Left lung (tissue), 10 donors: ENCODE data around the gene UNC93A. TPM values are rescaled to one million over a fixed set of nuclear protein-coding genes. Genes with fewer than 3 reads are reported as not detected.

ENCODE experiments used
- ATAC-seq: fragments of 200-7000 bp; cut with Tn5 transposase; one replicate; pipeline ENCODE4 v1.9.1; 2020; ENCODE audit warnings: moderate library complexity
- DNase-seq, 4 donors: peaks; one replicate each; pipeline ENCODE4 v3.0.0-alpha.2; 2013 to 2020
- H3K27ac ChIP-seq, 2 donors: fragments of 200-600 bp; sonication (generic) in 1 of 2; one replicate each; pipeline versions ENCODE4 v1.5.0 to v1.8.0; 2020 to 2021
- H3K27me3 ChIP-seq, 2 donors: fragments of 200-600 bp; sonication (generic) in 1 of 2; one replicate each; pipeline versions ENCODE4 v1.5.0 to v1.8.0; 2020 to 2021
- H3K36me3 ChIP-seq, 2 donors: fragments of 200-600 bp; sonication (generic) in 1 of 2; one replicate each; pipeline versions ENCODE4 v1.5.0 to v1.8.0; 2020 to 2021
- H3K4me1 ChIP-seq, 2 donors: fragments of 200-600 bp; one replicate each; pipeline ENCODE4 v1.8.0; 2021
- H3K4me3 ChIP-seq, 2 donors: fragments of 200-600 bp; sonication (generic) in 1 of 2; one replicate each; pipeline versions ENCODE4 v1.5.0 to v1.8.0; 2020 to 2021; ENCODE audit warnings: mild to moderate bottlenecking in 1 of 2
- H3K9me3 ChIP-seq, 2 donors: fragments of 200-600 bp; sonication (generic) in 1 of 2; one replicate each; pipeline versions ENCODE4 v1.5.0 to v1.8.0; 2020 to 2021
- intact Hi-C, 2 donors: fragments of 100-400 bp; cut with DNase I; formaldehyde crosslinking; loops; one replicate each; pipeline versions ENCODE4 v1.11.2 to v1.14.2; 2022
- polyA plus RNA-seq, 6 donors: library from polyadenylated mRNA; unstranded; fragments of 120-200 nt; gene quantifications; one replicate each; pipeline ENCODE4 v1.2.1, GENCODE V29; 2013; ENCODE audit not compliant: insufficient read length in 6 of 6
- total RNA-seq, 2 donors: library from RNA; stranded (reverse); fragmentation: NEBNext Ultra II Directional; extraction: Animal tissue kit (Norgen Biotek cat#: 25700); gene quantifications; one replicate each; pipeline ENCODE4 v1.2.1, GENCODE V29; 2021
- TF ChIP-seq, protein P1 (sequence below), 2 donors: fragments of 200-600 bp; sonication (generic) in 1 of 2; IDR thresholded peaks; one replicate each; pipeline versions ENCODE4 v1.5.0 to v1.8.0; 2021; ENCODE audit warnings: antibody characterized with exemption in 2 of 2
- donor health status: DM: no; HTN: yes; CAD: no.
- donor health status: DM: no; HTN: no; CAD: no.

UNC93A gene
- total and polyA plus RNA-seq, 8 donors: 0.21 TPM; not detected in 7

DNA sequence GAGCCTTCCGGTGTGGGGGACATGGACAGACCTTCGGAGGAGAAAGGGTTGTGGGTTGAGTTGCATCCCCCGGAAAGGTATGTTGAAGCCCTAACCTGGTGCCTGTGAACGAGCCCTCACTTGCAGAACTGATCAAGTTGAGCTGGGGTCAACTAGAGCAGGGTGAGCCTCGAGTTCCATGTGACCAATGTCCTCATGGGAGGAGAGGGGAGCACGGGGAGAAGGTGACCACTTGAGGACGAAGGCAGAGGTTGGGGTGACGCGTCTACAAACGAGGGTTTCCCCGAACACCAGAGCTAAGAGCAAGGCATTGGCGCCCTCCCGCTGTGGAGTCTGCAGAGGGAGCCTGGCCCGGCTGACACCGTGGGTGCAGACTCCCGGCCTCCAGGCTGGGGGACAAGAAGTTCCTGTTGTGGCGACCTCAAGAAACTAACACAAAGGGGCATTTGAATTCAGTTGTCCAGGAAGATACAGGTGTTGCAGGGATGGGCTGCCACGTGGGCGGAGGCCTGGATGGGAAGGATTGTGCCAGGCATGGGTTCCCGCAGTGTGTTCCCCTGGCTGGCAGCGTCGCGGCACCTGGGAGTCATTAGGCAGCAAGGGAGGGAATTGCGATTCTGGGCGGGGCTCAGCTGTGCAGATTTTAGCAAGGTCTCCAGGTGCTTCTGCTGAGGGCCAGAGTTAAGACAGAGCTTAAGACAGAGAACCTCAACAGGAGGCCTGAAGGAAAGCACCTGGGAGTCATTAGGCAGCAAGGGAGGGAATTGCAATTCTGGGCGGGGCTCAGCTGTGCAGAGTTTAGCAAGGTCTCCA is 20.4 kb upstream of the UNC93A start:
- TF ChIP-seq, protein P1, sequence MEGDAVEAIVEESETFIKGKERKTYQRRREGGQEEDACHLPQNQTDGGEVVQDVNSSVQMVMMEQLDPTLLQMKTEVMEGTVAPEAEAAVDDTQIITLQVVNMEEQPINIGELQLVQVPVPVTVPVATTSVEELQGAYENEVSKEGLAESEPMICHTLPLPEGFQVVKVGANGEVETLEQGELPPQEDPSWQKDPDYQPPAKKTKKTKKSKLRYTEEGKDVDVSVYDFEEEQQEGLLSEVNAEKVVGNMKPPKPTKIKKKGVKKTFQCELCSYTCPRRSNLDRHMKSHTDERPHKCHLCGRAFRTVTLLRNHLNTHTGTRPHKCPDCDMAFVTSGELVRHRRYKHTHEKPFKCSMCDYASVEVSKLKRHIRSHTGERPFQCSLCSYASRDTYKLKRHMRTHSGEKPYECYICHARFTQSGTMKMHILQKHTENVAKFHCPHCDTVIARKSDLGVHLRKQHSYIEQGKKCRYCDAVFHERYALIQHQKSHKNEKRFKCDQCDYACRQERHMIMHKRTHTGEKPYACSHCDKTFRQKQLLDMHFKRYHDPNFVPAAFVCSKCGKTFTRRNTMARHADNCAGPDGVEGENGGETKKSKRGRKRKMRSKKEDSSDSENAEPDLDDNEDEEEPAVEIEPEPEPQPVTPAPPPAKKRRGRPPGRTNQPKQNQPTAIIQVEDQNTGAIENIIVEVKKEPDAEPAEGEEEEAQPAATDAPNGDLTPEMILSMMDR (IDR thresholded peaks at IDR 0.05): no peak
- Histone ChIP-seq H3K27ac (no peak overlapping the region), H3K4me3 (no peak overlapping the region), H3K36me3 (no peaks in the 10 kb centered on the region), H3K27me3 (no peaks in the 10 kb centered on the region), H3K4me1 (no peaks in the 10 kb centered on the region), H3K9me3 (no peaks in the 10 kb centered on the region)
- peak in 1 of 4 donors; percentile 58 for DNase-seq
- ATAC-seq: no peak
- intact Hi-C loops: no loop called here

DNA sequence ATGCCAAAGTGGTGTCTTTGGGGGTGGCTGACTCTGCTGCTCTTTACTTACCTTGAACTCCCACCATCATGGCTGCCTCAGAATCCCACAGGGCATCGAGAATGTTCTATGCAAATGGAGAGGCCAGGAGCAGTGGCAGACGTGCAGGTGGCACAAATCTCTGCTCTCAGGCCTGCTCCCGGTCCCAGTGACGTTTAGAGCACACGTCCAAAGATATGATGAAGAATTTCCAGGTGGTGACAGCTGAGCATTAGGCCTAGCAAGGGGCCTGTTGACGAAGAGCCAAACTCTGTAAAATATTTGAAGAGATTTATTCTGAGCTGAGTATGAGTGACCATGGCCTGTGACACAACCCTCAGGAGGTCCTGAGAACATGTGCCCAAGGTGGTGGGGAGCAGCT is 19.0 kb upstream of the UNC93A start:
- TF ChIP-seq, protein P1 (IDR thresholded peaks at IDR 0.05): no peak
- H3K4me3 ChIP-seq: no peak overlapping the region
- no peak for ATAC-seq
- DNase-seq: no peak
- no peak overlapping the region for H3K27ac ChIP-seq
- peaks cover 0 to 4% of the 10 kb centered on the region in 2 donors for H3K27me3 ChIP-seq
- H3K9me3 ChIP-seq: no peaks in the 10 kb centered on the region
- no peaks in the 10 kb centered on the region for H3K36me3 ChIP-seq
- intact Hi-C loops: no loop called here
- no peaks in the 10 kb centered on the region for H3K4me1 ChIP-seq

DNA sequence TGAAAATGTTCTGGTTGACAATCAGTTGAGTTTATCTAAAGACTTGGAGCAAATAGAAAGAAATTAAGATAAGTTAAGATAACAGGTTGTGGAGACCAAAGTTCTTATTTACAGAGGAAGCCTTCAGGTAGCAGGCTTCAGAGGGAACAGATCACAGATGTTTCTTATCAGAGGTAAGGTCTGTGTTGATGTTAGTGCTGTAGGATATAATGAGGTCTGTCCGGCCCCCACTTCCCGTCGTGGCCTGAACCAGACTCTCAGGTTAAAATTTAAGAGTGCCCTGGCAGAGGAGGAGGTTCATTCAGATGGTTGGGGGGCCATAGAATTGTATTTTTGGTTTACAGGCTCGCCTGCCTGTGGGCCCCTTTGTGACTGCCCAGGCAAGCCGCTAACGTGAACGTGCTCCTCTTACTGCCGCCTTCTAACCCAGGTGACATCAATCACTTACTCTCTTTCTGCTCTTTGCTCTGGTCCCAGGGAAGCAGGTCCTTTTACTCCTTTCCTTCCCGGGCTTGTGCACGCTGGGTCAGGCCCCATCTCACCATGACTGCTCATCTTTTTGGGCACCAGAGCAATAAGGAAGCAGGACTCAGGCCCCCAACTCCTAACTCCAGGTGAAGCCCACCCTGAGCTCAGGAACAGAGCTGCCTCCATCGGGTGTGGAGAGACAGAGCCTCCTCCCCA is 18.3 kb upstream of the UNC93A start:
- H3K36me3 ChIP-seq: no peaks in the 10 kb centered on the region
- H3K4me3 ChIP-seq: no peak overlapping the region
- H3K27me3 ChIP-seq: peaks cover 0 to 11% of the 10 kb centered on the region in 2 donors
- H3K4me1 ChIP-seq: no peaks in the 10 kb centered on the region
- DNase-seq (no peak), ATAC-seq (no peak)
- no peaks in the 10 kb centered on the region for H3K9me3 ChIP-seq
- H3K27ac ChIP-seq: no peak overlapping the region
- intact Hi-C loops: no loop called here
- TF ChIP-seq, protein P1 (IDR thresholded peaks at IDR 0.05): no peak

DNA sequence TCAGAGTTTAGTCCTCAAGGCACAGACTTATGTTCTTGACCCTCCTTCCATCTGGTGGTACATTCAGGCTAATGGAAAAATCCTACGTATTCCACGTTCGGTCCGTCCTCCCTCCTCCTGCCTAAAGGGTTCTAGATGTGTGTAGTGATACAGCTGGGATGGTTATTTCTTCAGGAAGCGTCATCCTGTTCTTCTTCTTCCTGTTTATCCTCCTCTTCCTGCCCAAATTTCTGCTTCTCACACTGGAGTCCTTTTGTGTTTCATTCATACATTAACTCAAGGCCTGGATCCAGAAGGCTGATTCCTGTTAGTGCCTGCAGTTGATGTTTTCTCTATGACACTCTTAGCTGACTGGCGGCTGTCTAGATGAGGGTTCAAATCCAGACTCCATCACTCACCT is 16.8 kb upstream of the UNC93A start:
- H3K4me3 ChIP-seq: no peak overlapping the region
- H3K27ac ChIP-seq: no peak overlapping the region
- no peaks in the 10 kb centered on the region for H3K9me3 ChIP-seq
- H3K27me3 ChIP-seq: peaks cover 0 to 16% of the 10 kb centered on the region in 2 donors
- H3K4me1 ChIP-seq: no peaks in the 10 kb centered on the region
- intact Hi-C loops: no loop called here
- TF ChIP-seq, protein P1 (IDR thresholded peaks at IDR 0.05): no peak
- no peaks in the 10 kb centered on the region for H3K36me3 ChIP-seq
- ATAC-seq: no peak
- DNase-seq: no peak

DNA sequence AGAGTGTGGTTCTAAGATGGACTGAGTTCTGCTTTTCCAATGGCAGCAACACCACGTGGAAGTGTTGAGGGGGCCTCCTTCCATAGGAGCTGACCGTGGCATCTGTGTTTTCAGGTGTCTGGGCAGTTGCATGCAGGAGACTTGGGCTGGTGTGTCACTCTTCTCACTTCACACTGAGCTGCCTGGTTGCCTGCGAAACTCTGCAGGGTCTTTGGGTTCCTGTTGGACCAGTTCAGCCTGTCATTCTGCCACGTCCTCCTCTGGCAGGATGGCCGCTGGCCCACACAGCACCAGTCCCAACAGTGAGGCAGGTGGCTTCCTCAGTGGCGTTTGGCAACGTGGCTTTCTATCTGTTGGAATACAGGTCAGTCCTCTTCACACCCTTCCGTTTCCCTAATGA is 16.1 kb upstream of the UNC93A start:
- DNase-seq (peak in 1 of 4 donors; percentile 39), ATAC-seq (no peak)
- Histone ChIP-seq H3K27ac (no peak overlapping the region), H3K27me3 (peaks cover 0 to 16% of the 10 kb centered on the region in 2 donors), H3K4me1 (no peaks in the 10 kb centered on the region), H3K36me3 (no peaks in the 10 kb centered on the region), H3K9me3 (no peaks in the 10 kb centered on the region), H3K4me3 (no peak overlapping the region)
- intact Hi-C loops: no loop called here
- TF ChIP-seq, protein P1 (IDR thresholded peaks at IDR 0.05): no peak
